Measurements from ENCODE around the gene OR9I1.

- TF ChIP-seq CTCF (IDR thresholded peaks at IDR 0.05) (no peak), POLR2A (IDR thresholded peaks at IDR 0.05) (no peak)
Measured at GRCh38 chr11:58142761-58143160, 17.4 kb upstream of the OR9I1 start.

Measured in prostate gland (tissue), 2 donors.